Activated CD4-positive, alpha-beta memory T cell treated with anti-CD3 and anti-CD28 coated beads, Interleukin-2, amount 10 ng/mL, durations not matched to agents 7 days and 5 days (primary cell): Measurements from ENCODE around the gene MYRIP. TPM values are rescaled to one million over a fixed set of nuclear protein-coding genes. Genes with fewer than 3 reads are reported as not detected.
"Not testable (repeated sequence)": the region's sequence is repeated elsewhere in the genome, so short reads cannot be mapped to it uniquely, and the experiment has no call there.

Experiments used
- CTCF ChIA-PET: fragments of 350-600 bp; sonication (Branson Sonifier 250); formaldehyde crosslinking; loops from one replicate; lab custom pipeline; 2021; ENCODE audit warnings: antibody characterized with exemption, inconsistent platforms; lab: Charles Lee
- POLR2A ChIA-PET: fragments of 350-600 bp; sonication (Branson Sonifier 250); formaldehyde crosslinking; loops from one replicate; lab custom pipeline; 2021; ENCODE audit warnings: antibody characterized with exemption; lab: Charles Lee
- DNase-seq: peaks from one replicate; pipeline ENCODE4 v3.0.0-alpha.2; 2020
- H3K27ac Mint-ChIP-seq: one replicate; pipeline ENCODE4 v1.8.0; 2021; ENCODE audit warnings: mild to moderate bottlenecking, mixed read lengths
- H3K27me3 Mint-ChIP-seq: one replicate; pipeline ENCODE4 v1.8.0; 2021; ENCODE audit warnings: mixed read lengths
- H3K36me3 Mint-ChIP-seq: one replicate; pipeline ENCODE4 v1.8.0; 2021; ENCODE audit warnings: low read depth, mixed read lengths
- H3K4me1 Mint-ChIP-seq: one replicate; pipeline ENCODE4 v1.8.0; 2021; ENCODE audit warnings: mixed read lengths
- H3K4me3 Mint-ChIP-seq: one replicate; pipeline ENCODE4 v1.8.0; 2021; ENCODE audit warnings: mild to moderate bottlenecking, mixed read lengths
- H3K9me3 Mint-ChIP-seq: one replicate; pipeline ENCODE4 v1.8.0; 2021; ENCODE audit warnings: mixed read lengths
- total RNA-seq, 2 experiments: library from RNA; stranded (reverse); gene quantifications; one replicate each; pipeline ENCODE4 v1.2.3, GENCODE V29; 2021

MYRIP gene
- total RNA-seq, 2 experiments from 2014 or later, result not detected

DNA sequence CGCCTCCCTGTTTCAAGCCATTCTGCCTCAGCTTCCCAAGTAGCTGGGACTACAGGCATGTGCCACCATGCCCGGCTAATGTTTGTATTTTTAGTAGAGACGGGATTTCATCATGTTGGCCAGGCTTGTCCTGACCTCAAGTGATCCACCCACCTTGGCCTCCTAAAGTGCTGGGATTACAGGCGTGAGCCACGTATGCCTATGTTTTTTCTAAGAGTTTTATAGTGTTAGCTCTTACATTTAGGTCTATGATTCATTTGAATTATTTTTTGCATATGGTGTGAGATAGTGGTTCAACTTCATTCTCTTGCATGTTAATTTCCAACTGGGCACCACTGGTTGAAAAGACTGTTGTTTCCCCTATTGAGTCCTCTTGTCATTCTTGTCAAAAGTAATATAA lies 473.6 kb downstream of the MYRIP start:
- H3K27ac Mint-ChIP-seq, H3K36me3 Mint-ChIP-seq, H3K27me3 Mint-ChIP-seq, H3K4me1 Mint-ChIP-seq, POLR2A ChIA-PET, H3K9me3 Mint-ChIP-seq, CTCF ChIA-PET, DNase-seq, H3K4me3 Mint-ChIP-seq: not testable (repeated sequence)

DNA sequence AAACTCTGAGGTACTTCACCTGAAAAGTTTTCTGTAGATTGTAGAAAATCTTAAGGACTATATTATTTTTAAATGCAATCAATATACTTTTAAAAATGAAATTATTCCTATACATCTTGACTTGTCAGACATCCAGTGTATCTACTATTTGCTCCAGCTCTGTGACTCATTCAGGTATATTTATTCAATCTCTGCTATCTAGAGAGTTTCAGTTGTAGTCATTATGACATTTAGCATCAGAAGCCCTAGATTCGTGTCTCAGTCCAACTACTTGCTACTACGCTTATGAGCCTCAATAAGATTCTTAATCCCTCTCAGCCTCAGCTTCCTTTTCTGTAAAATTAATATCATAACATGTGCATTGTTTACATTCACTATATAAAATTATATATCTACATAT lies 477.8 kb downstream of the MYRIP start:
- Mint-ChIP-seq H3K9me3 (peaks cover 2% of the 10 kb centered on the region), H3K4me3 (no peak overlapping the region), H3K27ac (no peak overlapping the region), H3K27me3 (no peaks in the 10 kb centered on the region), H3K4me1 (peaks cover 5% of the 10 kb centered on the region), H3K36me3 (no peaks in the 10 kb centered on the region)
- no peak for DNase-seq
- CTCF ChIA-PET, result interaction anchor here (1.0 to 1.5 kb wide), 3 partner anchors 10 to 30 kb away, joined by 3 to 4 read pairs (median 3); no protein-coding TSS in a partner anchor
- POLR2A ChIA-PET, result interaction anchor here (1.1 kb wide), 1 partner anchor 22 kb away, joined by 3 read pairs; no protein-coding TSS in a partner anchor

DNA sequence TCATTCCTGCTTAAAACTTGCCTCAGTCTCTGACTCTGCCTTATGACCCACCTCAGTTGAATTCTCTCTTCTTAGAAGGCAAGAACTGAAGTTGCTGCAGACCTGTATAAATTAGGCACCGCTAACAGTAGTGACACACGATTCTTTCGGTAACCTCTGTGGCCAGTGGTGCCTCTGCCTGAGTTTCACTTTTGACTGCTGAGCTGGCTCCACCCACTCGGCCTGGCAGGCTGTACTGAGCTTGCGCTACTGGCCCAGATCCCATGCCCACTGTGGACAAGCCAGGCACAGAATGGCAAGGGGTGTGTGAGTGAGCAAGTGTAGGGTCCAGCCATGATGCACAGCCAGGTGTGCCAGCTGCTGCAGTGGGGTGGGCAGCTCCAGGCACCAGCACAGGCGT lies 481.0 kb downstream of the MYRIP start:
- Mint-ChIP-seq H3K9me3 (peaks cover 2% of the 10 kb centered on the region), H3K27ac (no peak overlapping the region), H3K36me3 (no peaks in the 10 kb centered on the region), H3K4me1 (peaks cover 5% of the 10 kb centered on the region), H3K27me3 (no peaks in the 10 kb centered on the region), H3K4me3 (peak overlapping the region; percentile 56)
- CTCF ChIA-PET, result interaction anchor here (1.0 kb wide), 1 partner anchor 18 kb away, joined by 5 read pairs; the partner anchor contains the start of gene EIF1B
- POLR2A ChIA-PET, result interaction anchor here (1.2 kb wide), 1 partner anchor 19 kb away, joined by 3 read pairs; no protein-coding TSS in a partner anchor
- DNase-seq, result peak; percentile 34

DNA sequence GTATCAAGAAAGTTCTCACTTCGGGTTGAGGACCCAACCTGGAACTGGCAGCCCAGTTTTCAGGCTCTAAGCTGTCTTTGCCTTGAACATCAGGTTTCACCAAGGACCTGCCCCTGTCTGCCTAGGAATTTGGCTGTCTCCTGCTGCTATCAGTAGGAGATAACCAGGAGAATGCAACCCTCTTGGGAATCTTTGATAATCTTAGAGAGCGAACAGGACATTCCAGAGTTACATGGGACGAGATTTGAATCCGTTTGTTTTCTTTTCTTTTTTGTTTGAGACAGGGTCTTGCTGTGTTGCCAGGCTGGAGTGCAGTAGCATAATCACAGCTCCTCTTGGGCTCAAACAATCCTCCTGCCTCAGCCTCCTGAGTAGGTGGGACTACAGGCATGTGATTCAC lies 482.1 kb downstream of the MYRIP start:
- no peaks in the 10 kb centered on the region for H3K36me3 Mint-ChIP-seq
- H3K9me3 Mint-ChIP-seq, result peaks cover 2% of the 10 kb centered on the region
- DNase-seq, result no peak
- H3K27ac Mint-ChIP-seq, result no peak overlapping the region
- no peaks in the 10 kb centered on the region for H3K27me3 Mint-ChIP-seq
- ChIA-PET POLR2A (no interaction called here), CTCF (interaction anchor here (0.8 to 1.0 kb wide), 2 partner anchors 12 to 17 kb away, joined by 3 to 5 read pairs; partner anchors contain the start of gene EIF1B)
- H3K4me1 Mint-ChIP-seq, result peaks cover 5% of the 10 kb centered on the region
- H3K4me3 Mint-ChIP-seq, result no peak overlapping the region

DNA sequence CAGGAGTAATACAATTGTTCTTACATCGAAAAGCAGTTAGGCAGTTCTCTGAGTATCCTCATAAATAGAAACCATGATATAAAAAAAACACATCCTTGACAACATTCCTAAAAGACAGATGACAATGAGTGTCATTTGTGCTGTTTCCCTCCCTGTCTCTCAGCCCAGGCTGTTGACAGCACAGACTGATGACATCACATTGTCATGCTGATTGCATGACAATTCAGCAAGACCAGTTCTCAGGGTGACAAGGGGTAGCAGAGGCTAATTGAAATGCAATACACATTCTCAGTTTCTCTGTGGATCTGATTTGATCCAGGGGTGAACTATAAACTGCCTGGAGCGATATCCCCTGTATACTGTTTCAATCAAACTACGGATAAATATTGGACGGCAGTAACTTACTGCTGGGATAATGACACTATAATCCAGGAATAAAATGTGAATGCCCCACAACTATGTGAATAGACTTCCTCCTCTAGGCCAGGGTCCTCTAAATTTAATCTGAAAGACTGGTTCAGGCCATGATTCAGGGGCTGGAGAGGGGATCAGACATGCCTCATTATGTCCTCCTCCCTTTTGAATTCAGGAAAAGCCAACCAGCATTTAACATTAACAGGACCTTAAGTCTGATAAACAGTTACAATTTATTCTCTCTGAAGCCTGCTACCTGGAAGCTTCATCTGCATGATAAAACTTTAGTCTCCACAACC lies 483.4 kb downstream of the MYRIP start:
- H3K9me3 Mint-ChIP-seq, result peaks cover 2% of the 10 kb centered on the region
- H3K27ac Mint-ChIP-seq, result no peak overlapping the region
- H3K36me3 Mint-ChIP-seq, result no peaks in the 10 kb centered on the region
- no peaks in the 10 kb centered on the region for H3K27me3 Mint-ChIP-seq
- ChIA-PET POLR2A (no interaction called here), CTCF (no interaction called here)
- no peak for DNase-seq
- peaks cover 5% of the 10 kb centered on the region for H3K4me1 Mint-ChIP-seq
- no peak overlapping the region for H3K4me3 Mint-ChIP-seq

DNA sequence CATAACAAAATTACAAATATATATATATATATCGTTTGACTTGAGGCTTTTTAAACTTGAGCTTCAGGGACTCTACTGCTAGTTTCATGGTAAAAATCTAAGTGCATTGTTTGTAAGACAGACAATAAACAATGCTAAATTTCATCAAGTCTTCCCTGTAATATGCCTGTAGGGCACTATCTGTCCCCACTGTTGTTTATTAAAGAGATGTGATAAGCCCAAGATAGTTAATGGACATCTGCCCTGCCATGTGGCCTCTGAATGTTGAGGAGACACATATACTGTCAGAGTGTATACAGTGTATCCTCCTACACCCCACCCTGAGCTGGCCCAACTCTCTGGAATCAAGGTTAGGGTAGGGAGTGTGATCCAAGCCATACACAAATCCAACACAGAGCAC lies 485.0 kb downstream of the MYRIP start:
- POLR2A ChIA-PET, result no interaction called here
- Mint-ChIP-seq H3K27ac (no peak overlapping the region), H3K9me3 (peaks cover 2% of the 10 kb centered on the region), H3K4me3 (no peak overlapping the region), H3K27me3 (no peaks in the 10 kb centered on the region), H3K4me1 (peaks cover 5% of the 10 kb centered on the region), H3K36me3 (no peaks in the 10 kb centered on the region)
- CTCF ChIA-PET, result no interaction called here
- DNase-seq, result no peak

DNA sequence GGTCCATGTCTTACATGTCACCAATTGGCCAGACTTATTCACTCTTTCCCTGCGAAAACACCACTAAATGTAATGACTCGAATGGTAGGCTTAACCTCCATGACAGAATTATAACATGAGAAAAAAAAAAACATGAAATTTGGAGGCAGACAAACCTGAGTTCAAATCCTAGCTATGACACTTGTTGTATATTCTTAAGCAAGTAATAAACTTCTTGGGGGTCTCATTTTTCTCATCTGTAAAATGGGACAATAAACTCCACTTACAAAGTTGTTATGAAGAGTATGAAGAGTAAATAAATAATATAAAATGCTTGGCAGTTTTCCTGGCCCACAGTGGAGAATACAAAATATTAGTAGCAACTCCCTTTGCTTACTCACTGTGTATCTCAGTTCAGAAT lies 488.7 kb downstream of the MYRIP start:
- no peaks in the 10 kb centered on the region for H3K9me3 Mint-ChIP-seq
- no peak overlapping the region for H3K4me3 Mint-ChIP-seq
- ChIA-PET POLR2A (no interaction called here), CTCF (no interaction called here)
- no peaks in the 10 kb centered on the region for H3K4me1 Mint-ChIP-seq
- no peak for DNase-seq
- no peaks in the 10 kb centered on the region for H3K36me3 Mint-ChIP-seq
- H3K27me3 Mint-ChIP-seq, result no peaks in the 10 kb centered on the region
- no peak overlapping the region for H3K27ac Mint-ChIP-seq

DNA sequence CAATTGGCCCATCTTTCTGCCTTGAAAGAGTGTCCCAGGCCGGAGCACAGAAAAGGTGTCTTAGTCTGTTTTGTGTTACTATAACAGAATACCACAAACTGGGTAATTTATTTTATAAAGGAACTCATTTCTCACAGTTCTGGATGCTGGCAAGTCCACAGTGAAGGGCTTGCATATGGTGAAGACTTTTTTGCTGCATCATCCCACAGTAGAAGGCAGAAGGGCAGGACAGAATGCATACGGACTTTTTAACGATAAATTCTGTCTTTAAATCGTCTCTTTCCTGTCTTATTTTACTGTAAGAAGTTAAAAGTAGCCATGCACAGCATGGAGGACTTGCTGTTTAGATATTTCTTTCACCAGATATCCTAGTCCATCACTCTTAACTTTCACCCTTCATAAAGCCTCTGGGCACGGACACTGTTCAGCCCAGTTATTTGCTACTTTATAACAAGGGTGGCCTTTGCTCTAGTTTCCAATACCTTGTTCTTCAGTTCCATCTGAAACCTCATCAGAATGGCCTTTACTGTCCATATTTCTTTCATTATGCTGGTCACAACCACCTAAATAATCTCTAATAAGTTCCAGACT lies 489.8 kb downstream of the MYRIP start:
- no peak overlapping the region for H3K4me3 Mint-ChIP-seq
- no peaks in the 10 kb centered on the region for H3K36me3 Mint-ChIP-seq
- DNase-seq, result no peak
- H3K4me1 Mint-ChIP-seq, result no peaks in the 10 kb centered on the region
- no peak overlapping the region for H3K27ac Mint-ChIP-seq
- H3K9me3 Mint-ChIP-seq, result no peaks in the 10 kb centered on the region
- H3K27me3 Mint-ChIP-seq, result no peaks in the 10 kb centered on the region
- POLR2A ChIA-PET, result no interaction called here
- CTCF ChIA-PET, result no interaction called here

DNA sequence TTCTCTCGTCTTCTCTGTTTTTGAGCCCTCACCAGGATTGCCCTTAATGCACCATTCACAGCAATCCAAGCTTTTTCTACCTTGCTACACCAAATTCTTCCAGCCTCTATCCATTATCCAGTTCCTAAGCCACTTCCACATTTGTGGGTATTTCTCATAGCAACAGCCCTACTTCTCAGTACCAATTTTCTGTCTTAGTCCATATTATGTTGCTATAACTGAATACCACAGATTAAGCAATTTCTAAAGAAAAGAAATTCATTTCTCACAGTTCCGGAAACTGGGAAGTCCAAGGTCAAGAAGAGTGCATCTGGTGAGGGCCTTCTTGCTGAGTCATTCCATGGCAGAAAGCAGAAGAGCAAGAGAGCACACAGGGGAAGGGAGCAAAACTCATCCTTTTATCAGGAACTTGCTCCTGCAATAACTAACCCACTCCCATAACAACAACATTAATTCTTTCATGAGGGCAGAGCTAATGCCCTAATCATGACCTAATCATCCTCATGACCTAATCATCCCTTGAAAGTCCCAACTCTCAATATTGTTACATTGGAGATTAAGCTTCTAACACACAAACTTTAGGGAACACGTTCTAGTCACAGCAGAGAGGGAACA lies 490.4 kb downstream of the MYRIP start:
- no peak for DNase-seq
- Mint-ChIP-seq H3K36me3 (no peaks in the 10 kb centered on the region), H3K27ac (no peak overlapping the region), H3K4me1 (no peaks in the 10 kb centered on the region), H3K4me3 (no peak overlapping the region), H3K9me3 (no peaks in the 10 kb centered on the region), H3K27me3 (no peaks in the 10 kb centered on the region)
- POLR2A ChIA-PET, result interaction anchor here (1.2 kb wide), 1 partner anchor 9 kb away, joined by 5 read pairs; no protein-coding TSS in a partner anchor
- CTCF ChIA-PET, result interaction anchor here (1.4 kb wide), 1 partner anchor 9 kb away, joined by 7 read pairs; the partner anchor contains the start of gene EIF1B

DNA sequence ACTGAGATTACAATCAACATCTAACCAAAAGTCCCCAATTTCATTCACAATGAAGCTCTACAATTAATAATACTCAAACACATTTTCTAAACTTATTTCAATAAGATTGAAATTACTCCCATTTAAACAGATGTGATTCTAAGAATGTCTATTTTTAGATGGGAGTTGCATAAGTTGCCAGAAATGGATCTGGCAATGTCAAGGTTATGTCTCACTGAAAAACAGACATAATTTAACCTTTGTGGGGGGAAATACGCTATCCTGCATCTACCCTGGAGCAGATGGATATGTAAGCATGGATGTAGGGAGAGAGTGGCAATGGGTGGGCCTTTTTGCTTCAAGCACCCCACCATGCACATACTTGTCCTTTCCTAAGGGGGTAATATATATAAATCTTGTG lies 493.4 kb downstream of the MYRIP start:
- Mint-ChIP-seq H3K4me3 (no peak overlapping the region), H3K9me3 (no peaks in the 10 kb centered on the region), H3K4me1 (no peaks in the 10 kb centered on the region), H3K27ac (no peak overlapping the region), H3K27me3 (no peaks in the 10 kb centered on the region), H3K36me3 (no peaks in the 10 kb centered on the region)
- ChIA-PET CTCF (no interaction called here), POLR2A (no interaction called here)
- no peak for DNase-seq

DNA sequence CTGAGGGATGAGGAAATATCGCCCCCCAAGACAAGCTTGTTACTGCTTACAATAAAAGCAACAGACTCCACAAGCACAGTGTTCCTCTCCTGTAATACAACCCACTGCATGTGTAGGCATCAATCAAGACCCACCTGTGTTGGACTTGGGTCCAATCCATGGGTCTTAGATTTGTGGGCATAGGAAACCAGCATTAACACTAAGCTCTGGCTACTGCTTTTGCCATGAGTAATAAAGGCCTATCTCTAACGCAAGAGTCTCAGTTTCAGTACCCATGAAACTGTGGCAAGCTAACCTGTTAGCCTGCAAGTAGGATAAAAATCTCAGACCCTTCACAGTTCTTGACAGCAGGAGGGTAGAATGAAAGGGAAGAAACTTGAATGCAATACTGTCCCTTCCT lies 494.9 kb downstream of the MYRIP start:
- H3K27ac Mint-ChIP-seq, result no peak overlapping the region

DNA sequence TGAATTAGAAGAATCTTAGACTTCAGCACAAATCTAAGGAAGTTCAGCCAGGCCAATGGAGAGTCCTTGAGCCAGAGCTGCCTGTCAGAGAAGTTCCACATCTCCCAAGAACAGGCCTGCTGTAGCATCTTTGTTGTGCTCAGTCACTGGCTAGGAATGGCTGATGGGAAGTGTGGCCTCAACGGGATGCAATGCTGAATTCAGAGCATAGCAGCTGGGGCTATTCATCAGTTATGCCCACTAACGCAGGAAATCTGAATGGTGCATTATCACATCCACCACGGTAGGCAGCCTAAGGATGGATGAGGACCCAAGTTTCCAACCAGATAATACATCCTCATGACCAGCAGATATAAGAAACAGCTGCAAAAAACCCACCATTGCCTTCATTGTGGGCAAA lies 496.9 kb downstream of the MYRIP start:
- DNase-seq, result no peak
- CTCF ChIA-PET, result interaction anchor here (1.0 to 2.0 kb wide), 2 partner anchors 11 to 115 kb away, joined by 3 to 9 read pairs; no protein-coding TSS in a partner anchor
- Mint-ChIP-seq H3K9me3 (no peaks in the 10 kb centered on the region), H3K4me1 (peaks cover 12% of the 10 kb centered on the region), H3K4me3 (no peak overlapping the region), H3K27ac (no peak overlapping the region), H3K27me3 (no peaks in the 10 kb centered on the region), H3K36me3 (peaks cover 10% of the 10 kb centered on the region)
- POLR2A ChIA-PET, result no interaction called here

More for the DNA sequence above, 494.9 kb downstream of the MYRIP start:
- H3K4me1 Mint-ChIP-seq, result peaks cover 6% of the 10 kb centered on the region
- ChIA-PET POLR2A (no interaction called here), CTCF (interaction anchor here (1.2 kb wide), 1 partner anchor 13 kb away, joined by 3 read pairs; no protein-coding TSS in a partner anchor)
- H3K4me3 Mint-ChIP-seq, result no peak overlapping the region
- H3K36me3 Mint-ChIP-seq, result no peaks in the 10 kb centered on the region
- no peak for DNase-seq
- no peaks in the 10 kb centered on the region for H3K9me3 Mint-ChIP-seq
- no peaks in the 10 kb centered on the region for H3K27me3 Mint-ChIP-seq

DNA sequence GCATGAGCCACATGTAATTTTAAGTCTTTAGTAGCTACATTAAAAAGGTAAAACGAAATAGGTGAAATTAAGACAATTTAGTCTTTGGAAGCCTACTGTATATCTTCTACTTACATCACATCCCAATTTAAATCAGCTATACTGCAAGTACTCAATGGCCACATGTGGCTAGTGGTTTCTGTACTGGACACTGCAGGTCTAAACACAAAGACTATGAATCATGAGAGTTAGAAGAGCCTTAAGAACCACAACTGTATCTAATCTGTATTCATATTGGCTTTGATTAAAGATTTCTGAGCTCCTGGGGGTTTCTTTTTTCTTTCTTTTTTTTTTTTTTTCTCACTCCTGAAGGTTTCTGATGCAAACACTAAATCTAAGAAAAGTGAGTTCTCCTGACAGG lies 497.8 kb downstream of the MYRIP start:
- POLR2A ChIA-PET, result no interaction called here
- Mint-ChIP-seq H3K4me3 (no peak overlapping the region), H3K27ac (no peak overlapping the region), H3K4me1 (peaks cover 20% of the 10 kb centered on the region), H3K36me3 (peaks cover 17% of the 10 kb centered on the region), H3K27me3 (no peaks in the 10 kb centered on the region), H3K9me3 (no peaks in the 10 kb centered on the region)
- CTCF ChIA-PET, result interaction anchor here (0.9 to 2.4 kb wide), 4 partner anchors 8 to 116 kb away, joined by 3 to 18 read pairs (median 6); no protein-coding TSS in a partner anchor
- no peak for DNase-seq
